Breast epithelium (tissue), 4 donors: Measurements from ENCODE around the gene SYNJ2. TPM values are rescaled to one million over a fixed set of nuclear protein-coding genes. Genes with fewer than 3 reads are reported as not detected.

Experiments
- DNase-seq, 2 donors: peaks; one replicate each; pipeline ENCODE4 v3.0.0-alpha.2; 2019; ENCODE audit warnings: low spot score in 2 of 2
- H3K27ac ChIP-seq, 2 donors: fragments of 200-600 bp; sonication (generic) in 1 of 2; one replicate each; pipeline ENCODE4 v1.5.1; 2016 to 2019; ENCODE audit warnings: mild to moderate bottlenecking in 1 of 2
- H3K27me3 ChIP-seq, 2 donors: fragments of 200-600 bp; sonication (generic) in 1 of 2; one replicate each; pipeline versions ENCODE4 v1.5.1 to v1.6.0; 2017 to 2019; ENCODE audit warnings: control low read depth in 1 of 2, mild to moderate bottlenecking in 1 of 2
- H3K36me3 ChIP-seq: fragments of 200-600 bp; one replicate; pipeline ENCODE4 v1.5.1; 2019
- H3K4me1 ChIP-seq, 2 donors: fragments of 200-600 bp; sonication (generic); one replicate each; pipeline ENCODE4 v1.5.1; 2016 to 2019; ENCODE audit warnings: control low read depth in 1 of 2
- H3K4me3 ChIP-seq, 3 donors: fragments of 200-600 bp; sonication (generic); 1 replicate in 2 of 3; 2 replicates in 1 of 3; pipeline ENCODE4 v1.5.1; 2016 to 2019; ENCODE audit warnings: mild to moderate bottlenecking in 3 of 3, moderate library complexity in 2 of 3
- H3K9me3 ChIP-seq, 2 donors: fragments of 200-600 bp; sonication (generic) in 1 of 2; one replicate each; pipeline ENCODE4 v1.5.1; 2016 to 2019; ENCODE audit warnings: control low read depth in 1 of 2
- CTCF ChIP-seq, 3 donors: fragments of 450-650 bp; IDR thresholded peaks; one replicate each; pipeline ENCODE4 v1.5.1; 2016 to 2017; ENCODE audit warnings: antibody characterized with exemption in 3 of 3, mild to moderate bottlenecking in 3 of 3, moderate library complexity in 3 of 3
- POLR2A ChIP-seq: fragments of 450-650 bp; IDR thresholded peaks from one replicate; pipeline ENCODE4 v1.6.1; 2016; ENCODE audit warnings: antibody characterized with exemption, mild to moderate bottlenecking, moderate library complexity
- POLR2AphosphoS5 ChIP-seq, 3 donors: sonication (generic); formaldehyde crosslinking; IDR thresholded peaks; one replicate each; pipeline ENCODE4 v1.6.1; 2017; ENCODE audit warnings: antibody characterized with exemption in 3 of 3
- intact Hi-C: fragments of 100-400 bp; cut with DNase I; formaldehyde crosslinking; loops from one replicate; pipeline ENCODE4 v1.15.1; 2023; ENCODE audit warnings: low total_unique reads
- total RNA-seq, 3 donors: library from RNA; depleted of rRNA; stranded (reverse); fragments of >200 nt; gene quantifications; one replicate each; pipeline ENCODE4 v1.1.0, GENCODE V29; 2016

SYNJ2 gene
- total RNA-seq, 3 donors from 2014 or later, result 3.0 to 20.2 (median 15.7) TPM

DNA sequence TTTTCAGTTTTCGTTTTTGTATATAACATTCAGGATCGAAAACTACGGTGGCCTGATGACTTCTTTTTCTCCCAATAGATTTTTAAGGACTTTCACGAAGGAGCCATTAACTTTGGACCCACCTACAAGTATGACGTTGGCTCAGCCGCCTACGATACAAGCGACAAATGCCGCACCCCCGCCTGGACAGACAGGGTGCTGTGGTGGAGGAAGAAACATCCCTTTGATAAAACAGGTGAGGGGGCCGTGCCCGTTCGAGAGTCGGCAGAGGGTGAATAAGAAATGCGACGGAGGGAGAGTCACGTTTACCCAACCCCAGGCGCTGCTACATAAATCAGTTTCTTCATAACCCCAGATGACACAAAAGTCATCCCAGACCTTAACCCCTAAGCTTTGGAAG, 94.9 kb downstream of the SYNJ2 start:
- Histone ChIP-seq H3K4me1 (no peaks in the 10 kb centered on the region), H3K9me3 (no peaks in the 10 kb centered on the region), H3K27me3 (no peaks in the 10 kb centered on the region), H3K27ac (no peak overlapping the region), H3K4me3 (no peak overlapping the region), H3K36me3 (no peaks in the 10 kb centered on the region)
- TF ChIP-seq POLR2A (no peak), CTCF (IDR thresholded peaks at IDR 0.05) (no peak), POLR2AphosphoS5 (IDR thresholded peaks at IDR 0.05) (no peak)
- intact Hi-C loops, result loop anchor here (10.0 kb wide), 1 partner anchor 312 kb away; no protein-coding TSS in a partner anchor
- DNase-seq, result no peak

DNA sequence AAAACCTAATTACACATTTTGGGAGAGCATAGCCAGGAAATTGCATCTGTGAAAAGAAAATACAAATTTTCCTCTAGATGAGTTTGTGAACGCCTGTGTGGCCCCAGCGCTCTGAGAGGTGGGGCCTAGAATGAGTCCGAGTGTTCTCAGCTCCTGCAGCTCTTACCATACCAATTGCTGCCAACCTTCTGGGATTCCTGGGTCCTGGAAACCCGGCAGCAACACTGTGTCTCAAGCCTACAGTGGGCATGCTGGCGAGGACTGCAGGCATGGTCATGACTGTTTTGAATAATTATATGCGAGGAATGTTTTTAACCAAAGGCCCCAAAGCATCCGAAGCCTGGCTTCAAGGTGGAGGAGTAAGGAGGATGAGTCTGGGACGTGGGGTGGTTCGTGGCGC, 96.0 kb downstream of the SYNJ2 start:
- Histone ChIP-seq H3K4me1 (no peaks in the 10 kb centered on the region), H3K4me3 (no peak overlapping the region), H3K36me3 (no peaks in the 10 kb centered on the region), H3K27me3 (no peaks in the 10 kb centered on the region), H3K27ac (no peak overlapping the region), H3K9me3 (no peaks in the 10 kb centered on the region)
- intact Hi-C loops, result loop anchor here (10.0 kb wide), 1 partner anchor 313 kb away; no protein-coding TSS in a partner anchor
- DNase-seq, result no peak
- no peak for TF ChIP-seq POLR2AphosphoS5 (IDR thresholded peaks at IDR 0.05)
- TF ChIP-seq CTCF (IDR thresholded peaks at IDR 0.05), result no peak
- TF ChIP-seq POLR2A, result no peak

- H3K4me1 ChIP-seq, result no peaks in the 10 kb centered on the region
- no peaks in the 10 kb centered on the region for H3K36me3 ChIP-seq
- TF ChIP-seq POLR2A (no peak), CTCF (IDR thresholded peaks at IDR 0.05) (no peak), POLR2AphosphoS5 (IDR thresholded peaks at IDR 0.05) (no peak)
- no peak for DNase-seq
- no peaks in the 10 kb centered on the region for H3K9me3 ChIP-seq
- H3K4me3 ChIP-seq, result no peak overlapping the region
- H3K27me3 ChIP-seq, result no peaks in the 10 kb centered on the region
- H3K27ac ChIP-seq, result no peak overlapping the region
- intact Hi-C loops, result loop anchor here (10.0 kb wide), 1 partner anchor 314 kb away; no protein-coding TSS in a partner anchor
Measured at GRCh38 chr6:158078320-158078719, 96.7 kb downstream of the SYNJ2 start.

DNA sequence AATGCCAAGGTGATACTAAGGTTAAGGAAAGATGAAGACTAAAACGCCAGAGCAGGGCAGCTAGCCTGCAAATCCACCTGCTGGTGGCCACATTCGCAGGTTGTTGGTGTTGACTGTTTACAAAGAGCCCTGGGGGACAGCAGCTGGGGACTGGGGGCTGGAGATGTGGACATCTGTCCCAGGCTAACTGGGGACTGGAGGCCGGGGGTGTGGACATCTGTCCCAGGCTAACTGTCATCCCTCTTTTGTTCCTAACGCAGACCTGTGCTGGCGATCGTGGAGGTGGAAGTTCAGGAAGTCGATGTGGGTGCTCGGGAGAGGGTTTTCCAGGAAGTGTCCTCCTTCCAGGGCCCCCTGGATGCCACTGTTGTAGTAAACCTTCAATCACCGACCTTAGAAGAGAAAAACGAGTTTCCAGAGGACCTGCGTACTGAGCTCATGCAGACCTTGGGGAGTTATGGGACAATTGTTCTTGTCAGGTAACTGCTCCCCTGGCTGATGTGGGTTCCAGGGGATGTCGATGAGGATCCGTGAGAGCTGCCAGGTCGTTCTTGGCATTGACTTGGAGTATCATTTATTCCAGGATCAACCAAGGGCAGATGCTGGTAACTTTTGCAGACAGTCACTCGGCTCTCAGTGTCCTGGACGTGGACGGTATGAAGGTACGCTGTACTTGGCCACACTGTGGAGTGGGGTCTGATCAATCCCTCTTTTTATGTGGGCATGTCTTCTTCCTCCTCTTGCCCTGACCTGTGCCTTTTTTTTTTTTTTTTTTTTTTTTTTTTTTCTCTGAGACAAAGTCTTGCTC, 99.4 kb downstream of the SYNJ2 start:
- no peak for DNase-seq
- Histone ChIP-seq H3K9me3 (no peaks in the 10 kb centered on the region), H3K4me1 (no peaks in the 10 kb centered on the region), H3K4me3 (no peak overlapping the region), H3K27me3 (no peaks in the 10 kb centered on the region), H3K27ac (no peak overlapping the region), H3K36me3 (peaks cover 4% of the 10 kb centered on the region)
- intact Hi-C loops, result no loop called here
- TF ChIP-seq POLR2A, result no peak
- TF ChIP-seq POLR2AphosphoS5 (IDR thresholded peaks at IDR 0.05), result no peak
- TF ChIP-seq CTCF (IDR thresholded peaks at IDR 0.05), result no peak

DNA sequence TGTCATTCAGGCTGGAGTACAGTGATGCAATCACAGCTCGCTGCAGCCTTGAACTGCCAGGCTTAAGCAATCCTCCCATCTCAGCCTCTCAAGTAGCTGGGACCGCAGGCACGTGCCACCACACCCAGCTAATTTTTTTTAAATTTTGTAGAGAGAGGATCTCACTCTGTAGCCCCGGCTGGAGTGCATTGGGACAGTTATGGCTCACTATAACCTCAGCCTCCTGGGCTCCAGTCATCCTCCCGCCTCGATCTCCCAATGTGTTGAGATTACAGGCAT, 99.9 kb downstream of the SYNJ2 start:
- H3K4me3 ChIP-seq, result no peak overlapping the region
- DNase-seq, result no peak
- H3K27me3 ChIP-seq, result no peaks in the 10 kb centered on the region
- TF ChIP-seq POLR2AphosphoS5 (IDR thresholded peaks at IDR 0.05) (no peak), CTCF (IDR thresholded peaks at IDR 0.05) (no peak)
- intact Hi-C loops, result no loop called here
- peaks cover 4% of the 10 kb centered on the region for H3K36me3 ChIP-seq
- H3K4me1 ChIP-seq, result no peaks in the 10 kb centered on the region
- no peak overlapping the region for H3K27ac ChIP-seq
- H3K9me3 ChIP-seq, result no peaks in the 10 kb centered on the region
